HCT116 (cell line): ENCODE data around the gene MPP2. TPM values are rescaled to one million over a fixed set of nuclear protein-coding genes. Genes with fewer than 3 reads are reported as not detected.

Experiments used
- ATAC-seq: fragments of 200-7000 bp; cut with Tn5 transposase; 2 replicates; pipeline ENCODE4 v1.9.1; 2020; ENCODE audit warnings: mild to moderate bottlenecking, moderate library complexity
- BruUV-seq: library from RNA; stranded (reverse); fragments of 400-500 nt; replicated peaks from 2 replicates; lab custom pipeline; 2021; lab: Mats Ljungman, UMichigan
- CTCF ChIA-PET: fragments of 300-600 bp; sonication (Branson Sonifier 250); formaldehyde crosslinking; loops from one replicate; lab custom pipeline; 2021; ENCODE audit warnings: antibody characterized with exemption; lab: Charles Lee
- POLR2A ChIA-PET: fragments of 300-600, 350-600 bp; sonication (Branson Sonifier 250); formaldehyde crosslinking; loops from one replicate; lab custom pipeline; 2021; ENCODE audit warnings: antibody characterized with exemption; lab: Charles Lee
- RAD21 ChIA-PET, 2 experiments: fragments of 300-600 bp; sonication (Branson Sonifier 250); formaldehyde crosslinking; loops; one replicate each; lab custom pipeline; 2023; ENCODE audit warnings: low total read pairs in 2 of 2; ENCODE audit not compliant: uncharacterized antibody in 2 of 2, unreplicated experiment in 2 of 2, low non-redundant PET in 1 of 2; lab: Charles Lee
- DNase-seq: peaks from one replicate; pipeline ENCODE4 v3.0.0-alpha.2; 2010; ENCODE audit warnings: low read depth, low spot score
- H2AFZ ChIP-seq: fragments of 200-600 bp; shearing (Covaris generic), sonication (generic); 2 replicates; pipeline ENCODE4 v1.6.1; 2017; ENCODE audit warnings: low read depth, mixed run types, mixed read lengths, antibody characterized with exemption, low read length; ENCODE audit not compliant: poor library complexity, severe bottlenecking
- H3K27ac ChIP-seq: 2 replicates; pipeline ENCODE4 v1.5.1; 2012; ENCODE audit warnings: low read depth, low read length
- H3K27me3 ChIP-seq: fragments of 200-600 bp; sonication (generic); 2 replicates; pipeline ENCODE4 v1.6.1; 2016; ENCODE audit warnings: mixed run types, low read length, mixed read lengths; ENCODE audit not compliant: insufficient read depth
- H3K36me3 ChIP-seq, 2 experiments: fragments of 200-500 bp in 1 of 2; fragments of 200-600 bp in 1 of 2; sonication (Bioruptor generic) in 1 of 2; sonication (generic) in 1 of 2; 2 replicates each; pipeline versions ENCODE4 v1.5.1 to v1.6.1; 2014 to 2016; ENCODE audit warnings: low read length in 2 of 2, inconsistent platforms in 1 of 2, mixed read lengths in 1 of 2, mixed run types in 1 of 2; ENCODE audit not compliant: insufficient read depth in 2 of 2, control insufficient read depth in 1 of 2
- H3K4me1 ChIP-seq, 2 experiments: fragments of 200-600 bp in 1 of 2; sonication (generic) in 1 of 2; 2 replicates each; pipeline versions ENCODE4 v1.5.1 to v1.6.1; 2012 to 2017; ENCODE audit warnings: low read length in 2 of 2, inconsistent platforms in 1 of 2, mild to moderate bottlenecking in 1 of 2, mixed read lengths in 1 of 2, mixed run types in 1 of 2, moderate library complexity in 1 of 2; ENCODE audit not compliant: insufficient read depth in 2 of 2, control insufficient read depth in 1 of 2
- H3K4me2 ChIP-seq: fragments of 200-600 bp; sonication (generic); 2 replicates; pipeline ENCODE4 v1.6.1; 2017; ENCODE audit warnings: mixed run types, low read length, mixed read lengths
- H3K4me3 ChIP-seq, 2 experiments: fragments of 200-600 bp in 1 of 2; sonication (generic) in 1 of 2; replicated peaks in 1 of 2; 2 replicates each; pipeline ENCODE4 v1.5.1; 2011 to 2016; ENCODE audit warnings: low read length in 2 of 2, control low read depth in 1 of 2, low read depth in 1 of 2, mild to moderate bottlenecking in 1 of 2, mixed read lengths in 1 of 2, mixed run types in 1 of 2
- H3K79me2 ChIP-seq: fragments of 200-600 bp; sonication (generic); 2 replicates; pipeline ENCODE4 v1.6.1; 2017; ENCODE audit warnings: mild to moderate bottlenecking, mixed run types, low read length, moderate library complexity, mixed read lengths; ENCODE audit not compliant: insufficient read depth
- H3K9ac ChIP-seq: fragments of 200-600 bp; sonication (generic); 2 replicates; pipeline ENCODE4 v1.6.1; 2016; ENCODE audit warnings: low read length, mixed read lengths
- H3K9me2 ChIP-seq: fragments of 200-600 bp; sonication (generic), shearing (Covaris generic); 2 replicates; pipeline ENCODE4 v1.6.1; 2017; ENCODE audit warnings: mixed run types, mild to moderate bottlenecking, moderate library complexity; ENCODE audit not compliant: insufficient read depth
- H3K9me3 ChIP-seq, 2 experiments: fragments of 200-500 bp in 1 of 2; fragments of 200-600 bp in 1 of 2; sonication (Bioruptor generic) in 1 of 2; sonication (generic) in 1 of 2; 2 replicates each; pipeline ENCODE4 v1.6.1; 2014 to 2017; ENCODE audit warnings: low read length in 2 of 2, mixed read lengths in 2 of 2, inconsistent platforms in 1 of 2, low read depth in 1 of 2, mild to moderate bottlenecking in 1 of 2, mixed run types in 1 of 2, moderate library complexity in 1 of 2; ENCODE audit not compliant: control insufficient read depth in 1 of 2, insufficient read depth in 1 of 2
- H4K20me1 ChIP-seq: fragments of 200-600 bp; sonication (generic), shearing (Covaris generic); 2 replicates; pipeline ENCODE4 v1.6.1; 2017; ENCODE audit warnings: mixed run types, mild to moderate bottlenecking, moderate library complexity; ENCODE audit not compliant: insufficient read depth
- ATF3 ChIP-seq: IDR thresholded peaks from 2 replicates; pipeline ENCODE4 v1.6.1; 2012
- CBX3 ChIP-seq: IDR thresholded peaks from 2 replicates; pipeline ENCODE4 v1.6.1; 2012; ENCODE audit warnings: low read depth
- EZH2 ChIP-seq: fragments of 200-600 bp; sonication (generic); IDR thresholded peaks from 2 replicates; pipeline ENCODE4 v1.6.1; 2017; ENCODE audit warnings: antibody characterized with exemption, mixed run types
- MAX ChIP-seq: IDR thresholded peaks from 2 replicates; pipeline ENCODE4 v1.6.1; 2012
- REST ChIP-seq: IDR thresholded peaks from 2 replicates; pipeline ENCODE4 v1.6.1; 2012; ENCODE audit warnings: low read depth
- TCF7L2 ChIP-seq: IDR thresholded peaks from 2 replicates; pipeline ENCODE4 v1.7.0; 2011; ENCODE audit warnings: borderline replicate concordance, inconsistent platforms; ENCODE audit not compliant: insufficient read depth, insufficient read length; ENCODE audit errors: extremely low read depth
- ZNF274 ChIP-seq: fragments of 200-500 bp; sonication (Bioruptor generic); IDR thresholded peaks from 2 replicates; pipeline ENCODE4 v1.6.1; 2014; ENCODE audit warnings: mild to moderate bottlenecking, low read depth, low read length, inconsistent platforms
- intact Hi-C: fragments of 100-400 bp; cut with micrococcal nuclease; formaldehyde crosslinking; loops from 2 replicates; pipeline ENCODE4 v1.10.0; 2022
- total RNA-seq: library from RNA; stranded (reverse); gene quantifications from one replicate; pipeline ENCODE4 v1.2.1, GENCODE V29; 2021; ENCODE audit not compliant: unreplicated experiment

MPP2 gene
- total RNA-seq, 1 experiment from 2014 or later = 16.4 TPM

DNA sequence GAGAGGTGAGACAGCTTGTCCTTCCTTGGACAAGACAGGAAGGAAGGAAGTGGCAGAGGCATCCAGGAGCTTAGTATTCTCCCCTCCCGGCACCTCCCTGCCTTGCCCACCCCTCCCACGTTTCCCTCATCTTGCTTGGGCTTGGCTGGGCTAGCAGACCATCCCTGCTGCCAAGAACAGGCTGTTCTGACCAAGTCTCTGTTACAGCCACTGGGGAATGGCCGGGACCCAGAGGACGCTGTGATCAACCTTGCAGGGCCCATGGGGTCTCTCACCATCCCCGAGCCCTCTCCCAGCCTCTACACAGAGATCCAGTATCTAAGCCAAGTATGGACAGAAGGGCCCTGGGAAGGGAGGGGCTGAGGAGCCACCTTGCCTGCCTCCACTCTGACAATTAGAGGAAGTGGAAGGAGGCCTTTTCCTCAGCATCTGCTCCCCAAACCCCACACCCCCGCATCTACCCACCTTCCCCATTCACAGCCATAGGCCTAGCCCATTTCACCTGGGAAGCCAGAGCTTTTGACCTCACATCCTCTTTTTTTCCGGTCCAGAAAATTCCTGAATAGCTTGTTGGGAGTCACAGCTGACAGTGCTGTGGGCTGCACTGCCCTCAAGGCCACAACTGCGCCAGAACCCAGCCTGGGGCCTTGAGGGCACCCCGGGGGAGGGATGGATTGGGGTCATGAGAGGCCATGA lies 46.3 kb downstream of the MPP2 start:
- POLR2A ChIA-PET = no interaction called here
- RAD21 ChIA-PET = no interaction called here
- H3K4me3 ChIP-seq = no peak overlapping the region
- no peaks in the 10 kb centered on the region for H3K79me2 ChIP-seq
- H3K27ac ChIP-seq = no peak overlapping the region
- CTCF ChIA-PET = interaction anchor here (1.2 to 1.5 kb wide), 2 partner anchors 15 to 20 kb away, joined by 4 to 7 read pairs; partner anchors contain the start of gene CD300LG
- no peak overlapping the region for H2AFZ ChIP-seq
- no peaks in the 10 kb centered on the region for H3K4me1 ChIP-seq
- intact Hi-C loops = no loop called here
- DNase-seq (no peak), ATAC-seq (no peak)
- BruUV-seq = no TSS peak
- H3K9me3 ChIP-seq = no peaks in the 10 kb centered on the region
- no peaks in the 10 kb centered on the region for H4K20me1 ChIP-seq
- no peaks in the 10 kb centered on the region for H3K36me3 ChIP-seq
- H3K9me2 ChIP-seq = no peaks in the 10 kb centered on the region
- H3K9ac ChIP-seq = no peak overlapping the region
- H3K27me3 ChIP-seq = no peaks in the 10 kb centered on the region
- no peak for TF ChIP-seq MAX
- no peak for TF ChIP-seq EZH2
- TF ChIP-seq TCF7L2 = no peak
- TF ChIP-seq ATF3 = no peak
- no peak for TF ChIP-seq ZNF274
- no peak for TF ChIP-seq CBX3
- no peak for TF ChIP-seq REST
- TF ChIP-seq, all 23 proteins: peak for 0
- H3K4me2 ChIP-seq = no peak overlapping the region
